Brain microvascular endothelial cell (primary cell): Measurements from ENCODE around the gene HTR3D.
A peak's percentile ranks its signal among the peaks of the same experiment; 100 is the strongest.

Experiments used
- DNase-seq: peaks from one replicate; pipeline ENCODE4 v3.0.0-alpha.2; 2020
- H3K27ac ChIP-seq: fragments of 250-450 bp; sonication (Bioruptor Pico); 2 replicates; pipeline ENCODE4 v1.5.1; 2020; ENCODE audit warnings: mild to moderate bottlenecking, moderate library complexity
- H3K27me3 ChIP-seq: fragments of 250-450 bp; sonication (Bioruptor Pico); replicated peaks from 2 replicates; pipeline ENCODE4 v1.5.1; 2020; ENCODE audit warnings: mild to moderate bottlenecking
- H3K36me3 ChIP-seq: fragments of 250-450 bp; sonication (Bioruptor Pico); replicated peaks from 2 replicates; pipeline ENCODE4 v1.5.1; 2020; ENCODE audit warnings: mild to moderate bottlenecking
- H3K4me3 ChIP-seq: 2 replicates; pipeline ENCODE4 v1.5.1; 2011; ENCODE audit warnings: low read depth, mild to moderate bottlenecking, control low read depth, low read length, moderate library complexity
- CTCF ChIP-seq: IDR thresholded peaks from 2 replicates; pipeline ENCODE4 v1.5.1; 2011; ENCODE audit warnings: low read depth, mild to moderate bottlenecking, moderate library complexity, low read length, control low read depth, inconsistent platforms; ENCODE audit errors: missing control alignments
- in situ Hi-C: cut with HindIII; loops from 2 replicates; pipeline ENCODE4 v1.10.0; 2017; ENCODE audit warnings: low sequenced_read_pairs, low pct_ligation_motif_present

HTR3D gene

GRCh38 chr3:184011937-184012889 lies 19.3 kb upstream of the HTR3D start:
- no peak for DNase-seq
- Histone ChIP-seq H3K27ac (no peak overlapping the region), H3K4me3 (no peak overlapping the region), H3K36me3 (peaks cover 9% of the 10 kb centered on the region), H3K27me3 (no peaks in the 10 kb centered on the region)
- in situ Hi-C loops, result no loop called here
- no peak for TF ChIP-seq CTCF

DNA sequence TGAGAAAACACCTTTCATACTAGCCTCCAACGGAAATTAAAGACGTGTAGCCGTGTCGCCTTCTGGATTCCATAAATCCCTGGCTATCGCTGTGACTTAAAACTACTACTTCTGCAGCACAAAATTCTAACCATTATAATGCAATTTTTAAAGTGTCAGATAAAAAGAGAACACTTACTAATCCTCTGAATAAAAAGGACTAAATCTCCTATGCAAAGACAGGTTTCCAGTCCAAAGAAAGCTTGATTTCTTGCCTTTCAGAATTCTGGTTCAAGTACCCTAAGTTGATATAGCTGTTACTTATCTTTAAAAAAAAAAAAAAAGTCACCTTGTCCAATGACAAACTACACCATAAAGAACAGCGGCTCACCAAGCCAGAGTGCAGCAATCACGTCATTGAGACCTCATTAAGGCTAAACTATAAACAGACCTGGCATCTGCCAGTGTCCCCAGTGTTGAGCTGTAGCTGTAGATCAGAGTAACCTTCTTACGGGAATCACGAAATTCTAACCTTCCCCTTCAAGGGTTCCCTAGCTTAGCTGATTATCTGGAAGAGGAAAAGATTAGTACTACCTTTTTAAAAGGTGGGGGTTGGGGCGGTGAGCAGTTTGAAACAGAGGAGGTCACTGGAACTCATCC lies 16.0 kb upstream of the HTR3D start:
- no peak for TF ChIP-seq CTCF
- in situ Hi-C loops, result no loop called here
- Histone ChIP-seq H3K27me3 (no peaks in the 10 kb centered on the region), H3K27ac (no peak overlapping the region), H3K36me3 (peaks cover 4% of the 10 kb centered on the region), H3K4me3 (no peak overlapping the region)
- DNase-seq, result no peak

DNA sequence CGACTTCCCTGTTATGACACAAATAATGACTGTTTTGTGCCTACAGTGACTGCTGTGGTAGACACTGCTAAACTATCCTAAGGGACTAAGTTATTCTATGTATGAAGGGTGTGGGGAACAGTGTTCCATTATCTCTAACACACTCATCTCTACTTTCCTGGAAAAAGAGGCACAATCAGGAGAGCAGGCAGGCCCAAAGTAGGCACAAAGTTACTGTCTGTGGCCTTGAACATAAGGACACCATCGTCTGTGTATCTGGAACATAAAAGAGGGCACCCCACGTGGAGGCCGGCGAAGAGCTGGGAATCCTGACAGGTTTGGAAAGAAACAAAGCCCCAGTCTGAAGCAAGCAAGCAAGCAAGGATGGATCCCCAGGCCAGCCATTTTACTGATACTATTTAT lies 15.4 kb upstream of the HTR3D start:
- Histone ChIP-seq H3K36me3 (peaks cover 4% of the 10 kb centered on the region), H3K4me3 (peak overlapping the region; percentile 3), H3K27ac (no peak overlapping the region), H3K27me3 (no peaks in the 10 kb centered on the region)
- no peak for DNase-seq
- no peak for TF ChIP-seq CTCF
- in situ Hi-C loops, result no loop called here

DNA sequence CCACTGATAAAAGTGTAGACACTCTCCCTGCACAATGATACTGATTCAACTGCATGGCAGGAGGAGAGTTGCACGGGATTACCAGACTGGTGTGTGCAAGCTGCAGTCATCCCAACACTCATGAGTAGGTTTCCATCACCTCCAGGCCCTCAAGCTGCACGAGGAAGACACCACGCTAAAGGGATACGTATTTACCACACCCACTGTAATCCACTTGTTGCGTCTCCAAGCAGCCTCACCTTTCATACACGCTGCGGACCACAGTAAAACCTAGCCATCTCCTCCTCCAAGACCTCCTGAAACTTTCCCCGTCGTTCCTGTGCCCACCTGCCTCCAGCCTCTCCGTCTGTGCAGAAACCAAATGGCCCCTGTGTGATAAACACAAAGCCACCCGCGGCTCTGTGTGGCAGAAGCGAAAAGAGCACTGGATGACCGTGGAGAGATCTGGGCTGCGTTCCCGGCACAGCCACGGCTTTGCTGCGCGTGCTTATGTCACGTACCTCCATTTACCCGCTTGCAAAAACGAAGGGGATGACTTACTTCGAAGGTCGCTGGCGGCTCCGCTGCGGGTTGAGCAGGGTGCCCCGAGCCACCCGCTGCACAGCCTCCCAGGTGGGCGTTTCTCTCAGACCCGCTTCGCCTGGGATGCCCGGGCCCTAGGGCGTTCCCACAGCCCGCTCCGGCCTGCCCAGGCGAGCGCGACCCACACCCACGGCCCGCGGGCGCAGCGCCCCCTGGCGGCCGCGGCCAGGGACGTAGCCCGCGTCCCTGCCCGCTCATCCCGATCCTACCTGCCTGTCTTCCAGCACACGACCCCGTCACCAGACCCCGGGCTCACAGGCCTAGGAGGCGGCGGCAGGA lies 14.5 kb upstream of the HTR3D start:
- peaks cover 4% of the 10 kb centered on the region for H3K36me3 ChIP-seq
- peak overlapping the region; percentile 100 for H3K4me3 ChIP-seq
- DNase-seq, result no peak
- no peaks in the 10 kb centered on the region for H3K27me3 ChIP-seq
- peak; percentile 53 for TF ChIP-seq CTCF
- peak overlapping the region; percentile 61 for H3K27ac ChIP-seq
- in situ Hi-C loops, result no loop called here

DNA sequence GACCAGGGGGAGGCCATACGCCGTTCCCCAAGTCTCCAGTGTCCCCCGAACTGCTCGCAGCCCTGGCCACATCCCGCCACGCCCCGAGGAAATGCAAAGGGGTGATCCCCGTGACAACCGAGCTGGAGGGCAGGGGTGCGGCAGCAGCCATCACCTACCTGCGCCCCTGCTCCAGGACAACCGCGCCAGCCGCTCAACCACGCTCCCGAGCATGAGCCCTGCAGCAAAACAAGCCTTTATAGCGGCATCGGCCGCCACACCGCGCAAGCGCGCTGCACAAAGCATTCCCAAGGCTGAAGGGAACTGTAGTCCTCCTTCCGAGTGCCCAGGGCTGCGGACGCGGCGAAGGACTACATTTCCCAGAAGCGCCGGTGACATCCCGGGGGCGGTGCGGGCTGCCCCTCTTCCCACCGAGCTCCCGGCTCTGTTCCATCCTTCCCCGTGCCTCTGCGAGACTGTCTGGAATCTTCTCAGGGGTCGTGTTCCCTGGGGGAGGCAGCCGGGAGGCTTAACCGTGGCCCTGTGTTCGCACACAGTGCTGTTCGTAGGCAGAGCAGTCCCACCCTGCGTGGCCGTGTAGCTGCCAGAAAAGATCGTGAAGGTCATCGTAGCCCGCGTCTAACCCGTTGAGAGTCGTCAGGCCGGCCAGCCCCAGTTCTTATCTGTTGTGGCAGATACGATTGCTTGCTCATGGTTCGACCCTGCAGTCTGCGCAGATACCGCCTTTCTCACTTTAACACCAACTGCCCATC lies 13.7 kb upstream of the HTR3D start, which contains the start of gene ABCC5:
ABCC5 (minus strand) TSS at position 213 of the 752 bp plus-strand sequence. CDS start 3,492 bp downstream, outside the sequence.
- Histone ChIP-seq H3K27ac (peak within 1 kb of the TSS; percentile 61), H3K4me3 (peak within 1 kb of the TSS; percentile 100), H3K36me3 (peaks cover 4% of the 10 kb centered on the region), H3K27me3 (no peaks in the 10 kb centered on the region)
- DNase-seq, result peak; percentile 92
- in situ Hi-C loops, result no loop called here
- TF ChIP-seq CTCF, result no peak
